GM13977 (cell line): ENCODE results near the gene SERPINA3.

Source experiments
- DNase-seq: peaks from one replicate; pipeline ENCODE4 v3.0.0; 2012; ENCODE audit warnings: low spot score
- in situ Hi-C: fragments of 300-500 bp; cut with MboI; formaldehyde crosslinking; loops from one replicate; pipeline ENCODE4 v1.12.0; 2022; ENCODE audit warnings: low sequenced_read_pairs, low pct_unique_long_range_greater_than_20kb, mixed read lengths, inconsistent platforms; ENCODE audit not compliant: unreplicated experiment
- TF ChIP-seq, protein P1 (sequence below): IDR thresholded peaks from 2 replicates; pipeline ENCODE4 v1.5.1; 2012; ENCODE audit warnings: mild to moderate bottlenecking, control low read depth; ENCODE audit not compliant: insufficient read depth; ENCODE audit errors: extremely low read depth, missing control alignments

SERPINA3 gene

DNA sequence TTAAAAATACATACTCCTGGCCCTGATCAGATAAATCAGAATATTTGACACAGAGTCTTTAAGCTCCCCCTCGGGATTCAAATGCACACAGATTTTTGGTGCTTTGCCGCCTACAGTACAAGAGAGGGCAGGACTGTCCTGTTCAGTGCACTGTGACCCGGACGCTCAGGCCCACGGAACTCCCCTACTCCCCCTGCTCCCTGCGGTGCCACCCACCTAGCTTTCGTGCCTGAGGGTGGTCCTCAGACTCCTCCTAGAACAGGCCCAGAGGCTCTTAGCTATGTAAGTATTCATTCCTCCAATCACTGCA lies 13.7 kb upstream of the SERPINA3 start:
- DNase-seq = no peak
- TF ChIP-seq, protein P1, sequence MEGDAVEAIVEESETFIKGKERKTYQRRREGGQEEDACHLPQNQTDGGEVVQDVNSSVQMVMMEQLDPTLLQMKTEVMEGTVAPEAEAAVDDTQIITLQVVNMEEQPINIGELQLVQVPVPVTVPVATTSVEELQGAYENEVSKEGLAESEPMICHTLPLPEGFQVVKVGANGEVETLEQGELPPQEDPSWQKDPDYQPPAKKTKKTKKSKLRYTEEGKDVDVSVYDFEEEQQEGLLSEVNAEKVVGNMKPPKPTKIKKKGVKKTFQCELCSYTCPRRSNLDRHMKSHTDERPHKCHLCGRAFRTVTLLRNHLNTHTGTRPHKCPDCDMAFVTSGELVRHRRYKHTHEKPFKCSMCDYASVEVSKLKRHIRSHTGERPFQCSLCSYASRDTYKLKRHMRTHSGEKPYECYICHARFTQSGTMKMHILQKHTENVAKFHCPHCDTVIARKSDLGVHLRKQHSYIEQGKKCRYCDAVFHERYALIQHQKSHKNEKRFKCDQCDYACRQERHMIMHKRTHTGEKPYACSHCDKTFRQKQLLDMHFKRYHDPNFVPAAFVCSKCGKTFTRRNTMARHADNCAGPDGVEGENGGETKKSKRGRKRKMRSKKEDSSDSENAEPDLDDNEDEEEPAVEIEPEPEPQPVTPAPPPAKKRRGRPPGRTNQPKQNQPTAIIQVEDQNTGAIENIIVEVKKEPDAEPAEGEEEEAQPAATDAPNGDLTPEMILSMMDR = no peak
- in situ Hi-C loops = no loop called here

DNA sequence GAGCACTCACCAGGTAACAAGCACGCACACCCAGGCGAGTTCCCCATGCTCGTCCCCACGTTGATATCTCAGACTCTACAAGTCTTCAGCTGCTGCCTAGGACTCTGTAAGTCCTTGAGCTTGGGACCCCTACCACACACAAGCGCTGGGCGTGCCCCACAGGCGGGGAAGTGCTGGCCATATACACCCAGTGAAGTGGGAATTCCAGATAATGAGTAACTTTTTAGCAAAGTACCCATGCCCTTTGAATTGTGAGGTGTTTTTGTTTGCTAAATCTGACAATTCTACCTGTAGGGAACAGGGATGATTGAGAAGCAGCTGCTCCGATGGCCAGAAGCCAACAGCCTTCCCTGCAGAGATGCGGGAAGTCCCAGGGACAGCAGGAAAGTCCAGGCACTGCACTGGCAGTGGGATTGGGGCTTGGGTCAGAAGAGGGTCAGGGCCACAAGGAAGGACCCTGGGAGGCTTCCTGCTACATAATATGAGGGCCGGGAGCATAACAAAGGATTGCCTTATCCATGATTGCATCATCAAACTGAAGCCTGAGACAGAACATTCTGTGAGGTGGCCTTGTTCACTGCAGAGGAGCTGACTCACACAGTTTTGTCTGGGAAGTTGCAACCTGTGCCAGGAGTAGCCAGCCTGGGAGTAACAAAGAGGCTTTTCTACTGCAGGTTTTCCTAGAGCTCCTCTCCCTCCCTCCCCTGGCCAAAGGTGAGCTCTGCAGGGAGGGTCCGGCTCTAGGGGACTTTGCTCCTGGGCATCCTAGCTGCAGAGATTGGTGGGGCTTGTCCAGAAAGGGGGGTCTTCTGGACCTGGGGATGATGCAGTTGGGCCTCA lies 13.2 kb upstream of the SERPINA3 start:
- TF ChIP-seq, protein P1 = no peak
- in situ Hi-C loops = no loop called here
- no peak for DNase-seq

DNA sequence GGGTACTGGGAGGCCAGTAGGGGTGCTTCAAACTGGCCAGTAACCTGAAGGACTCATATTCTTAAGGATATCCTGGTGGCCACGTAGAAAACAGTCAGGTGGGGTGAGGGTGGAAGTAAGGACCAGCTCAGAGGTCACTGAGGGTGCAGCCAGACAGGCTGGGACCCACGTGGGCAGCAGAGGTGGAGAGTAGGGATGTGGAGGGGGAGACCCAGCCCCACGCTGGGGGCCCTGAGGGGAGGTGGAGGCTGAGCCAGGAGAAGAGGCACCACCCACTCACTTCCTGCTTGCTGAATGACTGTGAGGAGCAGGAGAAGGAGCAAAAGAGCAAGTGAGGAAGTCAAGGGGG lies 12.6 kb upstream of the SERPINA3 start:
- no peak for DNase-seq
- in situ Hi-C loops = no loop called here
- TF ChIP-seq, protein P1 = no peak

DNA sequence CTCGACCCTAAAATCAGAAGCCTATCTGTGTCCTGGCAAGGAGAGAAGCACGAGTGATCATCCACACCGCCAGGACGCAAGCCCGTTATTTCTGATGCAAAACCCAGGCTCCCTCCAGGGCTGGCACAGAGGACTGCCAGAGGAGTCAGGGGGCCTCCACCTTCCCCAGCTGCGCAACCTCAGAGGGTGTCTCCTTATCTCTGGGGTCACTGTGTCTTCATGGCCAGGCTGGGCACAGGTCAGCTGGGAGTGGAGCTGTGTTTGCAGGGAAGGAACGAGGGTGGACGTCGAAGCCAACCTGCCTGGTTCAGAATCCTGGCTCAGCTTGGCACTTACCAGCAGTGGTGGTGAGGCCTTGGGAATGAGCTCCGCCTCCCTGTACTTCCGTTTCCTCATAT lies 12.0 kb upstream of the SERPINA3 start:
- no peak for DNase-seq
- in situ Hi-C loops = no loop called here
- TF ChIP-seq, protein P1 = no peak

DNA sequence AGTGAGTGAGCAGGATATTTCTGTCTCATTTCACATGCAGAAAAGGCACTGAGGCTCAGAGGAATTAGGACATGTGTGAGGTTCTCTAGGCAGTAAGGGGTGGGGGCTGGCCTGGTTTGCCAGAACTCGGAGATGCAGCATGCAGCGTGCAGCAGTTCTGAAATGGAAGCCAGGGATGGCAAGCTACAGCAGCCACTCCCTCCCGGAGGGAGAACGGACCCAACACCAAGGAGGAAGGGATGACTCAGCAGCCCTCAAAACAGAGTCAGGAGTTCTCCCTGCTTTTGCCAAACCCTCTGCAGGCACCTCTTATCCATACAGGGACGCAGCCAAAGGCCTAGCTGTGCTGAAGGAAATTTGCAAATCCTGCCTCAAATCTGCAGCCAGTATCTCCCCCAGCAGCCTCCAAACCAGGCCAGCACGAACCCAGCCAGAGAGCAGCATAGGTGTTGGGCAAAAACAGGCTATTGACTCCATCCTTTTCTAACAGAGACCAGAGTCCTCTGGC lies 10.3 kb upstream of the SERPINA3 start:
- TF ChIP-seq, protein P1 = no peak
- in situ Hi-C loops = no loop called here
- DNase-seq = no peak

DNA sequence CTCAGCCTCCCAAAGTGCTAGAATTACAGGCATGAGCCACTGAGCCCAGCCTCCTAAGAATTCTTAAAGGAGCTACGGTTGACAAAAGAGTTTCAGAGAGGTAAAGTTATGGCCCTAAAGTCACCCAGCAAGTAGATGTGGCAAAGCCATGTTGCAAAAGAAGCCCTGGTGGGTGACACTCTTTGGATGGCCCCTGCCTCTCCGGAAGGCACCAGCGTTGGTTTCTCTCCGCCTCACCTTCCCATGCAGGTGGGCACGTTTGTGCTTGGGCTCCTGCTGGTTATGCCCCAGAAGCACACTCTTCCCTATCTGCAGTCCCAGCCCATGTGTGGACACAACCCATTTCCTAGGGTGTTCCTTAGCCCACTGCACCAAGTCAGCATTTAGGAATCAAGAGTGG lies 9.5 kb upstream of the SERPINA3 start:
- DNase-seq = no peak
- in situ Hi-C loops = no loop called here
- TF ChIP-seq, protein P1 = no peak
